HG03196 (cell line): ENCODE measurements around the gene TENT5C.

Experiments used
- ATAC-seq: cut with Tn5 transposase; IDR thresholded peaks from one replicate; pipeline ENCODE4 v1.9.1; 2021; ENCODE audit not compliant: unreplicated experiment

Gene TENT5C

GRCh38 chr1:117654493-117655219 is 48.8 kb downstream of the TENT5C start:
- ATAC-seq = peak; percentile 79

- no peak for ATAC-seq
These were observed 49.4 kb downstream of the TENT5C start for GRCh38 chr1:117655220-117655577.

- ATAC-seq = peak; percentile 39
These were observed 50.4 kb downstream of the TENT5C start for GRCh38 chr1:117656202-117656641.

GRCh38 chr1:117657031-117657430 is 51.2 kb downstream of the TENT5C start:
- ATAC-seq = no peak

DNA sequence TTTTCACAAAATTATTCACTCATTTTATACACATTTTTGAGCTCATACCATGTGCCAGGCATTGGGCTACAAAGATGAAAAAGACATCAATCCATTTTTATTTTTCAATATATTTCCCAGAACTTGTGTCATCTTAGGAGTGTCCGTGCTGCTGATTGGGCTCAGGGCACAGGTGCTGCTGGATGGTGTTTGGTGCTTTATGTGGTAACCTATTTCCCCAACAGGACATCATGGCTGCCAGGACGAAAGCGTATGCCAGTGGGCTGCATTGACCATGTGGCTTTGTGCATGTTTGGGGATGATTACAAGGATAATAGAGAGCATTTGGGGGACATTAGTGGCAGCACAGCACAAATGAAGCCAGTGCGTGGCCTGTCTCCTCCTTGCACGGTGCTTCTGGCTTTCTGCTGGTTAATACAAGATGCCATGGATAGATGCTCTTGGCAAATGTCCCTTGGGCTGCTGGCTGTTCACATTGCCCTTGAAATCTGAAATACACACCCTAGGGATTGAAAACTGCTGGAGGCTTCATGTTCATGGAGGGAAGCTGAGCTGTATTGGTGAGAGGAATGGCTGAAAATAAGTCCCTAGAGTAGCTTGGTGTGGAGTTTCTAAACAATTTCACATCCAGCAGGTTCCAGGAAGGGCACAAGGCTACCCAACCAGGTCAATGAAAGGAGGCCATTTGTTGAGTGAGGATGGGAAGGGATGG is 52.3 kb downstream of the TENT5C start:
- no peak for ATAC-seq

DNA sequence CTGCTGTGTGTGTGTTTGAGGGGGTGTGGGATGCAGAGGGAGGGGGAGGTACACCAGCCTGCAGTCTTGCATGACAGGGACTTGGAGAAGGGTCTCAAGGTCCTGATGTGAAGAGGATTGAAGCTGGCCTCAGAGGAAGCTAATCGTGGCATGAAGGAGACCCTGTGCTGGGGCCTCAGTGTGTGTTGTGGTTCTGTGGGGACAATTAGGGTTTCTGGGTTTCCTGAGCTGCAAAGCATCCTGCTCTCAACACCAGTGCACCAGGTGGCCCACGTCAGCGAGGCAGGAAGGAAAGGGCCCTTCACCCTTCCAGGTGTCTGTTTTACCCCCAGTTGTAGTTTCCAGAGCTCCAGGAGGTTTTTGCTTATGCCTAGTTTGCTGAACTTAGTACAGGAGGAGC is 52.8 kb downstream of the TENT5C start:
- no peak for ATAC-seq

- no peak for ATAC-seq
These were observed 53.9 kb downstream of the TENT5C start for GRCh38 chr1:117659550-117660270.

GRCh38 chr1:117660271-117660965 is 54.6 kb downstream of the TENT5C start:
- no peak for ATAC-seq

DNA sequence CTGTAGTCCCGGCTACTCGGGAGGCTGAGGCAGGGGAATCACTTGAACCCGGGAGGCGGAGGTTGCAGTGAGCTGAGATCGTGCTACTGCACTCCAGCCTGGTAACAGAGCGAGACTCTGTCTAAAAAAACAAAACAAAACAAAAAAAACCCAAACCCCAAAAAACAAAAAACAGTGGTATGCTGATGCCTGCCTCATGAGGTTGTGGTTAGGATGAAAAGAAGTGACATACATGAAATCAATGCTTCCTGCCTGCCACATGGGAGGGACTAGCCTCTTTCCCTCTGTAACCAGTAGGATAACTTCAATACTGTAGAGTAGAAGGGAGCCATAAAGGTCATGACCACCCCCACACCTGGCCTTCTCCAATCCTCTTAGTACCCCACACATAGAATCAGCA is 55.2 kb downstream of the TENT5C start:
- no peak for ATAC-seq

- no peak for ATAC-seq
These were observed 56.8 kb downstream of the TENT5C start for GRCh38 chr1:117662667-117663066.

DNA sequence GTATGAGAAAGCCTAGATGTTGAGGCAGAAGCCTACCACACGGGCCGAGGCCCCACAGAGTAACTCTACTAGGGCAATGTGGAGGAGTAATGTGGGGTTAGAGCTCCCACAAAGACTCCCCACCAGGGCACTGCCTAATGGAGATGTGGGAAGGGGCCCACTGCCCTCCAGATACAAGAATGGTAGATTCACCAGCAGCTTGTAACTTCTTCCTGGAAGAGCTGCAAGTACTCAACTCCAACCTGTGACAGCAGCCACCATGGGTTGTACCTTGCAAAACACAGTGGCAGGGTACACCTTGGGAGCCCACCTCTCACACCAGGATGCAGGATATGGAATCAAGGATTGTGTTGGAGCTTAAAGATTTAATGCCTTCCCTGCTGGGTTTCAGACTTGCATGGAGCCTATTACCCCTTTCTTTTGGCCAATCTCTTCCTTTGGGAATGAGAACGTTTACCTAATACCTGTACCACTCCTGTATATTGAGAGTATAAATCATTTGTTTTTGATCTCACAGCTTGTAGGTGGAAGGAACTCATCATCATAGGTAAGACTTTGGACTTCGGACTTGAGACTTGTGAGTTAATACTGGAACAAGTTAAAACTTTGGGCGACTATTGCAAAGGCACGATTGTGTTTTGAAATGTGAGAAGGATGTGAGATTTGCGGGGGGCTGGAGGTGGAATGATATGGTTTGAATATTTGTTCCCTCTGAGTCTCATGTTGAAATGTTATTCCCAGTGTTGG is 57.5 kb downstream of the TENT5C start:
- ATAC-seq = no peak

DNA sequence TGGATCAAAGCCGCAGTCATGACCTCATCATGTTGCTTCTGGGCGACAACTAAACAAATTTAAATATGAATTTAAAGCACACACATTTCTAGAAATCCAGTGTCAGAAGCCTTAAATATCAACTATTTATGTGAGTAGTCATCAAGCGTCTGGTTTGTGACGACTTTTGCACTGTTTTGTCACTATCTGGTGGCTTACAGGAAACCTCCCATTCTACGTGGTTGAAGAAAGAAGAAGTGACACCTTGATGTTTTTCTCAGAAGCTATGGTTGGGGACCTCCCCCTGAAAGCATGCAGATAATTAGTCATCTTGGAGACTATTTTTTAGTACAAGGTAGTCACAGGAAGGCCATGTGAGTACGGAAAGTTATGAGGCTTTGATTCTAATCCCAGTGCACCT is 58.5 kb downstream of the TENT5C start:
- peak; percentile 99 for ATAC-seq

- no peak for ATAC-seq
These were observed 59.9 kb downstream of the TENT5C start for GRCh38 chr1:117665556-117666270.

GRCh38 chr1:117669572-117669971 is 63.7 kb downstream of the TENT5C start:
- no peak for ATAC-seq

DNA sequence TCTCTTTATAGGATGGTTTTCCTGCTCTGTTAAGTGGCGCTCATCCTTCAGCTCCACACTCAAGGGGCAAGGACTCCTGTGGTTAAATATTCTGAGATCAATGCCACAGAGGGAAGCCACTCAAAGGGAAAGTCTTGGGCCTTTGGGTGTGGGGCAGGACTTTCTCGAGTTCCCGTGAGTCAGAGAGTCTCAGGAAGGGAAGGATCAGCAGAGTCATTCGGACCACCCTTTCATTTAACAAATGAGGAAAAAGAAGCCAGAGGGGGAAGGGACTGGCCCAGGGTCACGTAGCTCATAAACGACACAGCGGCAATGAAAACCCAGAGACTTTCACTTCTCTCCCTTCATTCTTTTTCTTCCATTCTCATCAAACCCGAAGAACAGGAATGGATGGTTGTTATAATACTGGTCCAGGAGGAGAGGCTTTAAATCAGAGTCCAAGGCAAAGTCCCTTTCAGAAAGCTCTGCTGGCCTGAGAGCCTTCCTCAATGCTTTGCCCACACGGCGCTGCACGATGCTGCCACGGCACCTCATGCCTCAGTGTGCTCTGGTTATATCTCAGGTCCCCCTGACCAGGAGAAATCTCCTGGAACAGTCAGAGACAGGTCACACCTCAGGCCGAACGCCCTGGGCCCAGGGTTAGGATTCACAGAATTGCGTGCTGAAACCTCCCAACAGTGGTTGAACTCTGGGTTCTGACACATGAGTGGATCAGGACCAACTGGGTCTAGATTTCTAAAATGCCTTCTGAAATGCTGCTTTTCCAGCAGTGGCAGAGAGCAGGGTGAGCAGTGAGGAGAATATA is 65.3 kb downstream of the TENT5C start:
- ATAC-seq = no peak

DNA sequence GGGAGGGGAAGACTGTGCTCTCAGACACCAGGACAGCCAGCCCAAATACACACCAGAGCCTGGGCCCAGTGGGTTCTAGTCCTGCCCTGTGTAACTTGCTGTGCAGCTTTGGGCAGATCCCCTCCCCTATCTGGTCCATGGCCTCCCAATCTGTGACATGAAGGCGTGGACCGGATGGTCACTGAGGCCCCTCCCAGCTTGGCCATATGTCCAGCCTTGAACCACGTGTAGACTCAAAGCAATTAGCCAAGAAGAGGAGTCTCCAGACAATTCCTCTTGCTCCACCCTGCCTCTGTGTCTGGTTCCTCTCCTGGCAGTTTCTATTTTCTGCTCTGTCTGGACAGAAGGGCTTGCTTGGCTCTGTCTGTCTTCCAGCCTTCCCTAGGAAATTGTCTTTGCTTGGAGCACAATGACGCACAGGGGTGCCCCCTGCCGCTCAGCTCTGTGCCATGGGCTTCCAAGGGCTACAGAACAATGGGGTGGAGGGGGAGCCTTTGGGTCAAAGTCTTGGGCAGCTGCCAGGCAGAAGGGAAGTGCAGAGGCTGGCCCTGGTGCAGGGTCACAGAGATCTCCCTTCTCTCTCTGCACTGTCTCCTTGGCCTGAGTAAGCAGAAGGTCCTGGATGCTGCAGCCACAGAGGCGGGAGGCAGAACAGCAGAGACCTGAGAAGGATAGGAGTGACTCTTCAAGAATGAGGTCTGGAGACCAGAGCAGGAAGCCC is 66.1 kb downstream of the TENT5C start:
- ATAC-seq = no peak

DNA sequence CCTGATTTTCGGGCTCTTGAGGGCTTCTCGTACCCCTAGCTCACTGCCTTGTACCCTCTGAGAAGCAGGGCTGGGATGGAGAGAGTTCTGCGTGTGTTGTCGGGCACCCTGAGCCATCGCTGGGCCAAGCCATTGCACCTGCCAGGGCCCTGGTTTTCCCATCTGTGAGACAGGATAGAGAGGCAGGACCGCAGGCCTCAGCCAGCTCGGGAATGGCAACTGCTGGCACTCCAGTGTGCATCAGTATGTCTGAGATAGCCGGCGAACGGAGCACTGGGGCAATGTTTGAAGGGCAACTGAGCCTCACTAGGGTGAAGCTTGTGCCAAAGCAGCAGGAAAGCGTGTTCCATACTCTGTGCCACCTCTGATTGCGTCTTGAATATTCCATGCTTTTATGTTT is 66.9 kb downstream of the TENT5C start:
- no peak for ATAC-seq

- no peak for ATAC-seq
These were observed 67.6 kb downstream of the TENT5C start for GRCh38 chr1:117673405-117673804.
